ENCODE data around the gene CXCL10. TPM values are rescaled to one million over a fixed set of nuclear protein-coding genes. Genes with fewer than 3 reads are reported as not detected.
"Not testable (repeated sequence)": the region's sequence is repeated elsewhere in the genome, so short reads cannot be mapped to it uniquely, and the experiment has no call there.

The CXCL10 gene
- total RNA-seq, 1 donor from 2014 or later = not detected

DNA sequence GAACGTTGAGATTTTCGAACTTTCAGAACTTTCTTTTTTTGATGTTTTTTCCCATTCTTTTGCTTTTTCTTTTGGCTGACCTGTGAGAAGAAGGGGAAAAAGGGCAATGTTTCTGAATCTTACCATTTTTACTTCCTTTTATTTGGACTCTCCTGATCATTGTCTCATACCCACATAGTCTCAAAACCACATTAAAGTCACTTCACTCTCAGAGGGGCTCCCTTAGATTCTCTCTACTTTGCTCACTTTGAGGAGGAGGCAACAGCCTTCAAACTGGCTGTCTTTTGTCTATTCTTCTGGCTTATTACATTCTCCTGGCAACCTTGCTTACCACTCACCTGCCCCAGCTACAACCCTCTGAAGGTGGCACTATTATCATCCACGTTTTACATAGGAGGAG, 19.7 kb downstream of the CXCL10 start:
- intact Hi-C loops (cut with DNase I) = no loop called here
- H3K36me3 ChIP-seq = no peaks in the 10 kb centered on the region

DNA sequence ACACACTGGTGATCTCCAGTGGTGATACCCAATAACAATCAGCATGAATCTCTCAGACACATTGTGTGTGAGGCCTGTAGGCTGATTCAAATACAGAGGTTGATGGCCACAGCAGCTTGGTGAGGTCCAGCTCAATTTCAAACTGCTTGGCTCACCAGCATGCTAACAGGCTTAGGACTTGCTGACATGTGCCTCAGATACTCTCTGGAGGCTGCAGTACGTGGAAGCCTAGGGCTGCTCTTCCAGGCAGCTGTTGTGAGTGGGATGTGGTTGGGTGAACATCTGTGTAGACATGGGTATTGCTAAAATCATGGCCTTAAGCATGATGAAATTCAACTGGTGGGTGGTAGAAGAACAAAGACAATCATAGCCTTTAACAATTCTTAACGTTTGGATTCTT, 20.3 kb downstream of the CXCL10 start:
- Histone ChIP-seq H3K36me3 (no peaks in the 10 kb centered on the region), H3K9me3 (no peaks in the 10 kb centered on the region), H3K4me1 (no peaks in the 10 kb centered on the region), H3K27ac (no peak overlapping the region), H3K4me3 (no peak overlapping the region), H3K27me3 (no peaks in the 10 kb centered on the region)
- DNase-seq (ENCODE audit: low spot score in 2 of 2) = no peak
- TF ChIP-seq CTCF (IDR thresholded peaks at IDR 0.05) = no peak
- intact Hi-C loops (cut with DNase I) = no loop called here

More for the DNA sequence above, 19.7 kb downstream of the CXCL10 start:
- Histone ChIP-seq H3K4me3 (no peak overlapping the region), H3K4me1 (no peaks in the 10 kb centered on the region), H3K9me3 (no peaks in the 10 kb centered on the region), H3K27ac (no peak overlapping the region), H3K27me3 (no peaks in the 10 kb centered on the region)
- no peak for DNase-seq (ENCODE audit: low spot score in 2 of 2)
- TF ChIP-seq CTCF (IDR thresholded peaks at IDR 0.05) = no peak

- Histone ChIP-seq H3K4me1 (no peaks in the 10 kb centered on the region), H3K27ac (no peak overlapping the region), H3K9me3 (no peaks in the 10 kb centered on the region), H3K27me3 (no peaks in the 10 kb centered on the region), H3K36me3 (no peaks in the 10 kb centered on the region), H3K4me3 (no peak overlapping the region)
- no peak for DNase-seq (ENCODE audit: low spot score in 2 of 2)
- intact Hi-C loops (cut with DNase I) = no loop called here
- no peak for TF ChIP-seq CTCF (IDR thresholded peaks at IDR 0.05)
These were observed 21.1 kb downstream of the CXCL10 start for GRCh38 chr4:76002176-76002575.

- no peak for TF ChIP-seq CTCF (IDR thresholded peaks at IDR 0.05)
- no peak for DNase-seq (ENCODE audit: low spot score in 2 of 2)
- H3K9me3 ChIP-seq = no peaks in the 10 kb centered on the region
- no peak overlapping the region for H3K4me3 ChIP-seq
- no peak overlapping the region for H3K27ac ChIP-seq
- H3K36me3 ChIP-seq = no peaks in the 10 kb centered on the region
- no peaks in the 10 kb centered on the region for H3K27me3 ChIP-seq
- intact Hi-C loops (cut with DNase I) = no loop called here
- no peaks in the 10 kb centered on the region for H3K4me1 ChIP-seq
These were observed 21.6 kb downstream of the CXCL10 start for GRCh38 chr4:76001700-76002099.

- no peak overlapping the region for H3K4me3 ChIP-seq
- intact Hi-C loops (cut with DNase I) = no loop called here
- no peaks in the 10 kb centered on the region for H3K27me3 ChIP-seq
- no peak overlapping the region for H3K27ac ChIP-seq
- H3K36me3 ChIP-seq = no peaks in the 10 kb centered on the region
- no peaks in the 10 kb centered on the region for H3K4me1 ChIP-seq
- TF ChIP-seq CTCF (IDR thresholded peaks at IDR 0.05) = no peak
- no peaks in the 10 kb centered on the region for H3K9me3 ChIP-seq
- no peak for DNase-seq (ENCODE audit: low spot score in 2 of 2)
These were observed 23.0 kb downstream of the CXCL10 start for GRCh38 chr4:76000279-76000678.

GRCh38 chr4:75998525-75999147, 24.7 kb downstream of the CXCL10 start:
- DNase-seq (ENCODE audit: low spot score in 2 of 2); H3K27ac ChIP-seq; H3K4me3 ChIP-seq; H3K36me3 ChIP-seq; H3K4me1 ChIP-seq; H3K9me3 ChIP-seq; H3K27me3 ChIP-seq: not testable (repeated sequence)
- intact Hi-C loops (cut with DNase I) = loop anchor here (10.0 kb wide), 1 partner anchor 324 kb away; the partner anchor contains the start of gene G3BP2

Data from ascending aorta (tissue), 2 donors.